ENCODE results near the gene HECW1. TPM values are rescaled to one million over a fixed set of nuclear protein-coding genes. Genes with fewer than 3 reads are reported as not detected.

HECW1 gene
- total and polyA plus RNA-seq, 10 of the 15 experiments (the other 5 are each of a cell fraction or from before 2014, with no cell fraction given) = under 0.01 to 0.31 (median 0.04) TPM; not detected in 3

DNA sequence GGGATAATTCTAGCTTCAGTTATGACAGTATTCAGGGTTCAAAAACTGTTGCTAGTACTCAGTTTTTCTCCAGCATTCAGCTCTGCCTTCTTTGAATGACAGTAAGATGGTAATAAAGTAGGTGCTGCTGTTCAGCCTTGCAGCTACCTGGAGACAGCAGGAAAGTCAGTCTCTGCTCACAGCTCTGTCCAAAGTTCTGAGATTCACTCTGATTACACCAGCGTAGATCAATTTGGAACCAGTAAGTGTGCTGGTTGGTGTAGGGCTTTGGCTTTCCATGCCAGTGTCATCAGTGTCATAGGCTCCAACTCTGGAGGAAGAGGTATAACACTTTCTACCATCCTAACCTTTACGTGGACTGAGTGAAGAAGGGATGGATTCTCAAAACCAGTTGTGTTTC, 496.6 kb downstream of the HECW1 start:
- FAIRE-seq (no peak), ATAC-seq (no peak), DNase-seq (ENCODE audit: low read depth, low spot score) (no peak)
- Histone ChIP-seq H3K4me1 (ENCODE audit: control insufficient read depth, insufficient read depth, low read length) (peaks cover 11% of the 10 kb centered on the region), H3K9me3 (replicated peaks; ENCODE audit: control insufficient read depth, insufficient read depth, low read length) (peaks cover 5% of the 10 kb centered on the region), H3K27me3 (replicated peaks in 1 of 2; ENCODE audit: control insufficient read depth in 2 of 2, insufficient read depth in 2 of 2, low read length in 1 of 2) (no peaks in the 10 kb centered on the region), H3K4me2 (ENCODE audit: control insufficient read depth, insufficient read depth) (no peak overlapping the region), H3K36me3 (ENCODE audit: control insufficient read depth in 2 of 2, insufficient read depth in 2 of 2, low read length in 1 of 2) (peaks cover 16 to 30% of the 10 kb centered on the region in 2 experiments), H4K20me1 (ENCODE audit: control insufficient read depth, insufficient read depth) (0 out of 2 replicates have a peak, but pooled peaks cover 3% of the 10 kb centered on the region), H3K9ac (ENCODE audit: control insufficient read depth, insufficient read depth, low read length) (no peak overlapping the region), H3K4me3 (no peak overlapping the region), H3K27ac (ENCODE audit: control insufficient read depth, insufficient read depth) (no peak overlapping the region), H3K79me2 (ENCODE audit: control insufficient read depth, insufficient read depth, low read length) (peaks cover 64% of the 10 kb centered on the region), H2AFZ (ENCODE audit: control insufficient read depth, low read depth, low read length) (no peak overlapping the region)
- ChIA-PET CTCF (interaction anchor here (0.6 to 1.0 kb wide), 2 partner anchors 12 to 22 kb away, joined by 3 read pairs; no protein-coding TSS in a partner anchor), SMC1A (ENCODE audit: uncharacterized antibody, unreplicated experiment) (interaction anchor here (0.7 to 1.1 kb wide), 5 partner anchors 11 to 26 kb away, joined by 3 to 5 read pairs (median 3); partner anchors contain the start of gene STK17A), POLR2A (no interaction called here), RAD21 (ENCODE audit: unreplicated experiment) (no interaction called here)
- in situ Hi-C loops (cut with MboI) (no loop called here), intact Hi-C loops (cut with micrococcal nuclease; ENCODE audit: unreplicated experiment) (no loop called here)
- 94% methylated on average over 2 of the region's 2 CpGs for WGBS (ENCODE audit: insufficient coverage, insufficient replicate concordance, low lambda C conversion rate, missing lambda C conversion rate)
- no TSS peak for BruUV-seq (replicated peaks)
- TF ChIP-seq YY1 (IDR thresholded peaks at IDR 0.05; ENCODE audit: low read depth, low read length) (no peak), STAT3 (IDR thresholded peaks at IDR 0.05; ENCODE audit: low read depth, low read length) (no peak), POLR2AphosphoS5 (IDR thresholded peaks at IDR 0.05; ENCODE audit: low read length) (no peak), PAX5 (IDR thresholded peaks at IDR 0.05; ENCODE audit: borderline replicate concordance, low read depth, low read length) (no peak), SMAD1 (IDR thresholded peaks at IDR 0.05; ENCODE audit: low read depth, partially characterized antibody) (no peak), TBL1XR1 (IDR thresholded peaks at IDR 0.05; ENCODE audit: low read depth, low read length) (no peak), FOXK2 (IDR thresholded peaks at IDR 0.05) (no peak), POLR2AphosphoS2 (IDR thresholded peaks at IDR 0.05; ENCODE audit: low read depth, low read length) (no peak), MXI1 (IDR thresholded peaks at IDR 0.05; ENCODE audit: low read depth, low read length) (no peak)
- TF ChIP-seq, protein P1, sequence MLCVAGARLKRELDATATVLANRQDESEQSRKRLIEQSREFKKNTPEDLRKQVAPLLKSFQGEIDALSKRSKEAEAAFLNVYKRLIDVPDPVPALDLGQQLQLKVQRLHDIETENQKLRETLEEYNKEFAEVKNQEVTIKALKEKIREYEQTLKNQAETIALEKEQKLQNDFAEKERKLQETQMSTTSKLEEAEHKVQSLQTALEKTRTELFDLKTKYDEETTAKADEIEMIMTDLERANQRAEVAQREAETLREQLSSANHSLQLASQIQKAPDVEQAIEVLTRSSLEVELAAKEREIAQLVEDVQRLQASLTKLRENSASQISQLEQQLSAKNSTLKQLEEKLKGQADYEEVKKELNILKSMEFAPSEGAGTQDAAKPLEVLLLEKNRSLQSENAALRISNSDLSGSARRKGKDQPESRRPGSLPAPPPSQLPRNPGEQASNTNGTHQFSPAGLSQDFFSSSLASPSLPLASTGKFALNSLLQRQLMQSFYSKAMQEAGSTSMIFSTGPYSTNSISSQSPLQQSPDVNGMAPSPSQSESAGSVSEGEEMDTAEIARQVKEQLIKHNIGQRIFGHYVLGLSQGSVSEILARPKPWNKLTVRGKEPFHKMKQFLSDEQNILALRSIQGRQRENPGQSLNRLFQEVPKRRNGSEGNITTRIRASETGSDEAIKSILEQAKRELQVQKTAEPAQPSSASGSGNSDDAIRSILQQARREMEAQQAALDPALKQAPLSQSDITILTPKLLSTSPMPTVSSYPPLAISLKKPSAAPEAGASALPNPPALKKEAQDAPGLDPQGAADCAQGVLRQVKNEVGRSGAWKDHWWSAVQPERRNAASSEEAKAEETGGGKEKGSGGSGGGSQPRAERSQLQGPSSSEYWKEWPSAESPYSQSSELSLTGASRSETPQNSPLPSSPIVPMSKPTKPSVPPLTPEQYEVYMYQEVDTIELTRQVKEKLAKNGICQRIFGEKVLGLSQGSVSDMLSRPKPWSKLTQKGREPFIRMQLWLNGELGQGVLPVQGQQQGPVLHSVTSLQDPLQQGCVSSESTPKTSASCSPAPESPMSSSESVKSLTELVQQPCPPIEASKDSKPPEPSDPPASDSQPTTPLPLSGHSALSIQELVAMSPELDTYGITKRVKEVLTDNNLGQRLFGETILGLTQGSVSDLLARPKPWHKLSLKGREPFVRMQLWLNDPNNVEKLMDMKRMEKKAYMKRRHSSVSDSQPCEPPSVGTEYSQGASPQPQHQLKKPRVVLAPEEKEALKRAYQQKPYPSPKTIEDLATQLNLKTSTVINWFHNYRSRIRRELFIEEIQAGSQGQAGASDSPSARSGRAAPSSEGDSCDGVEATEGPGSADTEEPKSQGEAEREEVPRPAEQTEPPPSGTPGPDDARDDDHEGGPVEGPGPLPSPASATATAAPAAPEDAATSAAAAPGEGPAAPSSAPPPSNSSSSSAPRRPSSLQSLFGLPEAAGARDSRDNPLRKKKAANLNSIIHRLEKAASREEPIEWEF (IDR thresholded peaks at IDR 0.05; ENCODE audit: insufficient replicate concordance, low read depth, low read length) = no peak
- TF ChIP-seq, protein P2, sequence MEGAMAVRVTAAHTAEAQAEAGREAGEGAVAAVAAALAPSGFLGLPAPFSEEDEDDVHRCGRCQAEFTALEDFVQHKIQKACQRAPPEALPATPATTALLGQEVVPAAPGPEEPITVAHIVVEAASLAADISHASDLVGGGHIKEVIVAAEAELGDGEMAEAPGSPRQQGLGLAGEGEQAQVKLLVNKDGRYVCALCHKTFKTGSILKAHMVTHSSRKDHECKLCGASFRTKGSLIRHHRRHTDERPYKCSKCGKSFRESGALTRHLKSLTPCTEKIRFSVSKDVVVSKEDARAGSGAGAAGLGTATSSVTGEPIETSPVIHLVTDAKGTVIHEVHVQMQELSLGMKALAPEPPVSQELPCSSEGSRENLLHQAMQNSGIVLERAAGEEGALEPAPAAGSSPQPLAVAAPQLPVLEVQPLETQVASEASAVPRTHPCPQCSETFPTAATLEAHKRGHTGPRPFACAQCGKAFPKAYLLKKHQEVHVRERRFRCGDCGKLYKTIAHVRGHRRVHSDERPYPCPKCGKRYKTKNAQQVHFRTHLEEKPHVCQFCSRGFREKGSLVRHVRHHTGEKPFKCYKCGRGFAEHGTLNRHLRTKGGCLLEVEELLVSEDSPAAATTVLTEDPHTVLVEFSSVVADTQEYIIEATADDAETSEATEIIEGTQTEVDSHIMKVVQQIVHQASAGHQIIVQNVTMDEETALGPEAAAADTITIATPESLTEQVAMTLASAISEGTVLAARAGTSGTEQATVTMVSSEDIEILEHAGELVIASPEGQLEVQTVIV (IDR thresholded peaks at IDR 0.05; ENCODE audit: borderline replicate concordance, partially characterized antibody) = no peak
- TF ChIP-seq, protein P3, sequence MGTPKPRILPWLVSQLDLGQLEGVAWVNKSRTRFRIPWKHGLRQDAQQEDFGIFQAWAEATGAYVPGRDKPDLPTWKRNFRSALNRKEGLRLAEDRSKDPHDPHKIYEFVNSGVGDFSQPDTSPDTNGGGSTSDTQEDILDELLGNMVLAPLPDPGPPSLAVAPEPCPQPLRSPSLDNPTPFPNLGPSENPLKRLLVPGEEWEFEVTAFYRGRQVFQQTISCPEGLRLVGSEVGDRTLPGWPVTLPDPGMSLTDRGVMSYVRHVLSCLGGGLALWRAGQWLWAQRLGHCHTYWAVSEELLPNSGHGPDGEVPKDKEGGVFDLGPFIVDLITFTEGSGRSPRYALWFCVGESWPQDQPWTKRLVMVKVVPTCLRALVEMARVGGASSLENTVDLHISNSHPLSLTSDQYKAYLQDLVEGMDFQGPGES (IDR thresholded peaks at IDR 0.05) = no peak
- TF ChIP-seq, protein P4, sequence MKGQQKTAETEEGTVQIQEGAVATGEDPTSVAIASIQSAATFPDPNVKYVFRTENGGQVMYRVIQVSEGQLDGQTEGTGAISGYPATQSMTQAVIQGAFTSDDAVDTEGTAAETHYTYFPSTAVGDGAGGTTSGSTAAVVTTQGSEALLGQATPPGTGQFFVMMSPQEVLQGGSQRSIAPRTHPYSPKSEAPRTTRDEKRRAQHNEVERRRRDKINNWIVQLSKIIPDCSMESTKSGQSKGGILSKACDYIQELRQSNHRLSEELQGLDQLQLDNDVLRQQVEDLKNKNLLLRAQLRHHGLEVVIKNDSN (IDR thresholded peaks at IDR 0.05; ENCODE audit: borderline replicate concordance, extremely low read length, insufficient read depth, low read depth, low read length) = no peak

All from GM12878 (cell line).